ENCODE data around the gene HTR3A. TPM values are rescaled to one million over a fixed set of nuclear protein-coding genes. Genes with fewer than 3 reads are reported as not detected.

Gene HTR3A
- total and polyA plus RNA-seq, 9 of the 15 experiments (the other 6 are each of a cell fraction or from before 2014, with no cell fraction given) = not detected

GRCh38 chr11:113960702-113961330, 14.1 kb upstream of the HTR3A start:
- H2AFZ ChIP-seq (ENCODE audit: low read depth, low read length) = no peak overlapping the region
- intact Hi-C loops (cut with micrococcal nuclease) = no loop called here
- POLR2A ChIA-PET = interaction anchor here (0.9 kb wide), 1 partner anchor 9 kb away, joined by 4 read pairs; no protein-coding TSS in a partner anchor

More at GRCh38 chr11:113960702-113961330, 14.1 kb upstream of the HTR3A start:
- DNase-seq (ENCODE audit: extremely low read depth in 1 of 4, low spot score in 3 of 4) (no peak), ATAC-seq (no peak), FAIRE-seq (no peak)
- H3K27me3 ChIP-seq (ENCODE audit: control insufficient read depth in 2 of 2, insufficient read depth in 2 of 2, low read length in 2 of 2) = peaks cover 10 to 56% of the 10 kb centered on the region in 2 experiments
- H4K20me1 ChIP-seq (replicated peaks; ENCODE audit: control insufficient read depth, insufficient read depth, low read length) = no peaks in the 10 kb centered on the region
- CTCF ChIA-PET (ENCODE audit: low intra/inter-chr PET ratio) = no interaction called here
- no peak for TF ChIP-seq U2AF1 (optimal IDR thresholded peaks at IDR 0.05; ENCODE audit: low read depth, low read length)
- no peak for TF ChIP-seq CTCFL (IDR thresholded peaks at IDR 0.05; ENCODE audit: borderline replicate concordance, insufficient read depth, low read depth, low read length, poor library complexity, severe bottlenecking)
- TF ChIP-seq HIVEP1 (CRISPR knock-in tag; IDR thresholded peaks at IDR 0.05) = no peak
- H3K79me2 ChIP-seq (ENCODE audit: control insufficient read depth, insufficient read depth, low read length) = no peaks in the 10 kb centered on the region
- no peak overlapping the region for H3K4me2 ChIP-seq (ENCODE audit: insufficient read depth, low read length)
- no peak overlapping the region for H3K9ac ChIP-seq (ENCODE audit: insufficient read depth in 1 of 2, low read depth in 2 of 2, low read length in 2 of 2)
- in situ Hi-C loops (cut with MboI) = no loop called here
- H3K9me1 ChIP-seq (ENCODE audit: control insufficient read depth, insufficient read depth, low read length) = no peaks in the 10 kb centered on the region
- no peak overlapping the region for H3K4me3 ChIP-seq
- H3K9me3 ChIP-seq (replicated peaks; ENCODE audit: control insufficient read depth, insufficient read depth, low read depth, low read length) = no peaks in the 10 kb centered on the region
- H3K27ac ChIP-seq (ENCODE audit: extremely low read depth, low read depth, low read length) = no peak overlapping the region
- H3K36me3 ChIP-seq (ENCODE audit: control insufficient read depth, insufficient read depth, low read length) = no peaks in the 10 kb centered on the region
- no peaks in the 10 kb centered on the region; a peak in 1 of 5 replicates for H3K4me1 ChIP-seq (replicated peaks in 1 of 2; ENCODE audit: control insufficient read depth in 2 of 2, insufficient read depth in 2 of 2, low read length in 2 of 2)
- 2% methylated on average over 8 of the region's 9 CpGs for WGBS (ENCODE audit: insufficient coverage, low coverage, missing lambda C conversion rate)
- no TSS peak for BruUV-seq (replicated peaks)
